ENCODE data around the gene C20orf204. TPM values are rescaled to one million over a fixed set of nuclear protein-coding genes. Genes with fewer than 3 reads are reported as not detected.

The C20orf204 gene
- total and polyA plus RNA-seq, 9 of the 15 experiments (the other 6 are each of a cell fraction or from before 2014, with no cell fraction given), result 0.11 to 1.1 (median 0.36) TPM; not detected in 2

GRCh38 chr20:64031822-64032314, 4.1 kb upstream of the C20orf204 start (continued):
- TF ChIP-seq, protein P1, sequence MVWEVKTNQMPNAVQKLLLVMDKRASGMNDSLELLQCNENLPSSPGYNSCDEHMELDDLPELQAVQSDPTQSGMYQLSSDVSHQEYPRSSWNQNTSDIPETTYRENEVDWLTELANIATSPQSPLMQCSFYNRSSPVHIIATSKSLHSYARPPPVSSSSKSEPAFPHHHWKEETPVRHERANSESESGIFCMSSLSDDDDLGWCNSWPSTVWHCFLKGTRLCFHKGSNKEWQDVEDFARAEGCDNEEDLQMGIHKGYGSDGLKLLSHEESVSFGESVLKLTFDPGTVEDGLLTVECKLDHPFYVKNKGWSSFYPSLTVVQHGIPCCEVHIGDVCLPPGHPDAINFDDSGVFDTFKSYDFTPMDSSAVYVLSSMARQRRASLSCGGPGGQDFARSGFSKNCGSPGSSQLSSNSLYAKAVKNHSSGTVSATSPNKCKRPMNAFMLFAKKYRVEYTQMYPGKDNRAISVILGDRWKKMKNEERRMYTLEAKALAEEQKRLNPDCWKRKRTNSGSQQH (CRISPR knock-in tag; IDR thresholded peaks at IDR 0.05), result no peak
- TF ChIP-seq SMARCC2 (IDR thresholded peaks at IDR 0.05; ENCODE audit: low read depth) (no peak), NR2C1 (IDR thresholded peaks at IDR 0.05) (no peak), NR2C1 (tag; IDR thresholded peaks at IDR 0.05) (no peak), ZC3H11A (IDR thresholded peaks at IDR 0.05; ENCODE audit: low read depth, low read length) (no peak)
- TF ChIP-seq, protein P2, sequence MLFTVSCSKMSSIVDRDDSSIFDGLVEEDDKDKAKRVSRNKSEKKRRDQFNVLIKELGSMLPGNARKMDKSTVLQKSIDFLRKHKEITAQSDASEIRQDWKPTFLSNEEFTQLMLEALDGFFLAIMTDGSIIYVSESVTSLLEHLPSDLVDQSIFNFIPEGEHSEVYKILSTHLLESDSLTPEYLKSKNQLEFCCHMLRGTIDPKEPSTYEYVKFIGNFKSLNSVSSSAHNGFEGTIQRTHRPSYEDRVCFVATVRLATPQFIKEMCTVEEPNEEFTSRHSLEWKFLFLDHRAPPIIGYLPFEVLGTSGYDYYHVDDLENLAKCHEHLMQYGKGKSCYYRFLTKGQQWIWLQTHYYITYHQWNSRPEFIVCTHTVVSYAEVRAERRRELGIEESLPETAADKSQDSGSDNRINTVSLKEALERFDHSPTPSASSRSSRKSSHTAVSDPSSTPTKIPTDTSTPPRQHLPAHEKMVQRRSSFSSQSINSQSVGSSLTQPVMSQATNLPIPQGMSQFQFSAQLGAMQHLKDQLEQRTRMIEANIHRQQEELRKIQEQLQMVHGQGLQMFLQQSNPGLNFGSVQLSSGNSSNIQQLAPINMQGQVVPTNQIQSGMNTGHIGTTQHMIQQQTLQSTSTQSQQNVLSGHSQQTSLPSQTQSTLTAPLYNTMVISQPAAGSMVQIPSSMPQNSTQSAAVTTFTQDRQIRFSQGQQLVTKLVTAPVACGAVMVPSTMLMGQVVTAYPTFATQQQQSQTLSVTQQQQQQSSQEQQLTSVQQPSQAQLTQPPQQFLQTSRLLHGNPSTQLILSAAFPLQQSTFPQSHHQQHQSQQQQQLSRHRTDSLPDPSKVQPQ (CRISPR knock-in tag; IDR thresholded peaks at IDR 0.05; ENCODE audit: borderline replicate concordance), result no peak
